CD1c-positive myeloid dendritic cell (primary cell): ENCODE data around the gene GMNN.
"Not testable (repeated sequence)": the region's sequence is repeated elsewhere in the genome, so short reads cannot be mapped to it uniquely, and the experiment has no call there.

Experiments
- DNase-seq: peaks from one replicate; pipeline ENCODE4 v3.0.0-alpha.2; 2016; ENCODE audit errors: extremely low spot score

GMNN gene

DNA sequence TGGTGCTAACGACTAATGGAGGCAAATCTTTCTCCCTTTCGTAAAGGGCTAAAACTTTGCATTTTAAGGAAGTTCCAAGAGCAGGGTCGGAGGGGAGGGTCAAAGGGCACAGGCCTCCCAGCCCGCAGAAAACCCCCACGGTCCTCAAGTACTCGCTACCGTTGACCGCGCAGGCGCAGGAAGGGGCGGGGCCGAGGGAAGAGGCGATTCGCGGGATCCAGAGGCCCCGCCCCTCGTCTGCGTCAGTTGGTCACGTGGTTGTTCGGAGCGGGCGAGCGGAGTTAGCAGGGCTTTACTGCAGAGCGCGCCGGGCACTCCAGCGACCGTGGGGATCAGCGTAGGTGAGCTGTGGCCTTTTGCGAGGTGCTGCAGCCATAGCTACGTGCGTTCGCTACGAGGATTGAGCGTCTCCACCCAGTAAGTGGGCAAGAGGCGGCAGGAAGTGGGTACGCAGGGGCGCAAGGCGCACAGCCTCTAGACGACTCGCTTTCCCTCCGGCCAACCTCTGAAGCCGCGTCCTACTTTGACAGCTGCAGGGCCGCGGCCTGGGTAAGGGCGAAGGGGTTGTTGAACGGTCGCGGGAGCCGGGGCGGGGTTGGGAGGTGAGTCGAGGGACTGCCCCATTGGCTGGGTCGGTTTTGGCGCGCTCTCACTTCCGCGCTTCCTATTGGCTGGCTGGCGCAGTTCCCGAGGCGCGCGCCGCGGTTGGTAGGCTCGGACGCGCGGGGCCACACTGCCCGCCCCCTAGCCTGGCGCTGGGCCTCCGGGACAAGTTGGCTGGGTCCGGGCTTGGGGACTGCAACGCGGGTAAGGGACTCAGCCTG is at the start of gene GMNN:
TSS of gene GMNN (plus strand) at position 242 of the 824 bp plus-strand sequence. CDS start 2,310 bp downstream, outside the sequence.
- peak; percentile 99 for DNase-seq

DNA sequence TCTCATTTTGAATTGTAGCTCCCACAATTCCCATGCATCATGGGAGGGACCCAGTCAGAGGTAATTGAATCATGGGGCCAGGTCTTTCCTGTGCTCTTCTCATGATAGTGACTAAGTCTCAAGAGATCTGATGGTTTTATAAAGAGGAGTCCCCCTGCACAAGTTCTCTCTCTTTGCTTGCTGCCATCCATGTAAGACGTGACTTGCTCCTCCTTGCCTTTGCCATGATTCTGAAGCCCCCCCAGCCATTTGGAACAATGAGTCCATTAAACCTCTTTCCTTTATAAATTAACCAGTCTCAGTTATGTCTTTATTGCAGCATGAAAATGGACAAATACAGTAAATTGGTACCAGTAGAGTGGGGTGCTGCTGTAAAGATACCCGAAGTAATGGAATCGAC is 44.1 kb upstream of the GMNN start:
- DNase-seq = not testable (repeated sequence)

DNA sequence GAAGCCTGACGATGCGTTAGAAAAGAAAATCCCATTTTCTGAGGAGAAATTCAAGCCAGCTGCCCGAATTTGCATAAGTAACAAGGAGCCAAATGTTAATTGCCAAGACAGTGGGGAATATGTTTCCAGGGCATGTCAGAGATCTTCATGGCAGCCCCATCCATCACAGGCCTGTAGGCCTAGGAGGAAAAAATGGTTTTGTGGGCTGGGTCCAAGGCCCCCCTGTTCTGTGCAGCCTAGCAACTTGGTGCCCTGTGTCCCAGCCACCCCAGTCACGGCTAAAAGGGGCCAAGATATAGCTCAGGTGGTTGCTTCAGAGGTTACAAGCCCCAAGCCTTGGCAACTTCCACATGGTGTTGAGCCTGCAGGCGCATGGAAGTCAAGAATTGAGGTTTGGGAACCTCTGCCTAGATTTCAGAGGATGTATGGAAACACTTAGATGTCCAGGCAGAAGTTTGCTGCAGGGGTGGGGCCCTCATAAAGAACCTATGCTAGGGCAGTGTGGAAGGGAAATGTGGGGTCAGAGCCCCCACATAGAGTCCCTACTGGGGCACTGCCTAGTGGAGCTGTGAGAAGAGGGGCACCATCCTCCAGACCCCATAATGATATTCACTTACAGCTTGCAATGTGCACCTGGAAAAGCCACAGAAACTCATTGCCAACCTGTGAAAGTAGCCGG is 43.1 kb upstream of the GMNN start:
- DNase-seq = not testable (repeated sequence)

DNA sequence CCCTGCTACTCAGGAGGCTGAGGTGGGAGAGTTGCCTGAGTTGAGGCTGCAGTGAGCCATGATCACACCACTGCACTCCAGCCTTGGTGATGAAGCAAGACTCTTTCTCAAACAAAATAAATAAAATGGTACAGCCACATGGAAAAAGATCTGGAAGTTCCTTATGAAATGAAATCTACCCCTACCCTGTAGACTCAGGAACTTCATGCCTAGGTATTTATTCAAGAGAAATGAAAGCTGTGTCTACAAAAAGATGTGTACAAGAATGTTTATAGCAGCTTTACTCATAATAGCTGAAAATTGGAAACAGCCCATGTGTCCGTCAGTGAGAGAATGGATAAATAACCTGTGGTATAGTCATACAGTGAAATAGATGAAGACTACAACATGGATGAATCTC is 40.6 kb upstream of the GMNN start:
- no peak for DNase-seq

DNA sequence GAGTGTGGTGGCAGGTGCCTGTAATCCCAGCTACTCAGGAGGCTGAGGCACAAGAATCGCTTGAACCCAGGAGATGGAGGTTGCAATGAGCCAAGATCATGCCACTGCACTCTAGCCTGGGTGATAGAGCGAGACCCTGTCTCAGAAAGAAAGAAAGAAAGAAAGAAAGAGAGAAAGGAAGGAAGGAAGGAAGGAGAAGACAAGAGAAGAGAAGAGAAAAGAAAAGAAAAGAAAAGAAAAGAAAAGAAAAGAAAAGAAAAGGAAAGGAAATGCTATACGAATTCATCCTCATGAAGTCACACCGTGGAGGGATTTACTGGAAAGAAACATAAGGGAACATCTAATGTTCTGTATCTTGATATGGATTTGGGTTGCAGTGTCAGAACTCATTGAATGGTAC is 40.0 kb upstream of the GMNN start:
- not testable (repeated sequence) for DNase-seq

DNA sequence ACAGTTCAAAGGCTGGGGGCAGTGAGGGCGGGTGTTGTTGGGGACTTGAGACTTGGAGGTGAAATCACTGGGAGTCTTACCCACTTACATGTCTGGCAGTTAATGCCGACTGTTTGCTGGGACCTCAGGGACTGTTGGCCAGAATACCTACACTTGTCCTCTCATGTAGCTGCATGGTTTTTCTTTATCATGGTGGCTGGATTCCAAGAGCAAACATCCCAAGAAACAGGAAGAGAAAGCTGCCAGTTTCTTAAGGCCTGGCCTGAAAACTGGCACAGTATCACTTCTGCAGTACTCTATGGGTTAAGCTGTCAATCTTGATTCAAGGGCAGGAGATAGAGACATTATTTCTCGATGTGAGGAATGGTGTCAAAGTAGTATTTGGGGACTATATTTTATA is 36.0 kb upstream of the GMNN start:
- peak; percentile 37 for DNase-seq

DNA sequence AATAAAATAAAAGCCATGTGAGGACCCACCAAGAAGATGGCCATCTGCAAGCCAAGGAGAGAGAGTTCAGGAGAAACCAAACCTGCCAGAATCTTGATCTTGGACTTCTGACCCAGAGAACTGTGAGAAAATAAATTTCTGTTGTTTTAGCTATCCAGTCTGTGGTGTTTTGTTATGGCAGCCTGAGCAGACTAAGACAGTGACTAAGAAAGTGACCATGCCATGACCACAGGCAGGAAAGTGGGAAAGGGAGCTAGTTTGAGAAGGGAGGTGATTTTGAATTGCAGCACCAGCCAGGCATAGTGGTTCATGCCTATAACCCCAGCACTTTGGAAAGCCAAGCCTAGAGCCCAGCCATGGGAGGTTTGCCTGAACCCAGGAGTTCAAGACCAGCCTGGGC is 33.9 kb upstream of the GMNN start:
- DNase-seq = no peak

DNA sequence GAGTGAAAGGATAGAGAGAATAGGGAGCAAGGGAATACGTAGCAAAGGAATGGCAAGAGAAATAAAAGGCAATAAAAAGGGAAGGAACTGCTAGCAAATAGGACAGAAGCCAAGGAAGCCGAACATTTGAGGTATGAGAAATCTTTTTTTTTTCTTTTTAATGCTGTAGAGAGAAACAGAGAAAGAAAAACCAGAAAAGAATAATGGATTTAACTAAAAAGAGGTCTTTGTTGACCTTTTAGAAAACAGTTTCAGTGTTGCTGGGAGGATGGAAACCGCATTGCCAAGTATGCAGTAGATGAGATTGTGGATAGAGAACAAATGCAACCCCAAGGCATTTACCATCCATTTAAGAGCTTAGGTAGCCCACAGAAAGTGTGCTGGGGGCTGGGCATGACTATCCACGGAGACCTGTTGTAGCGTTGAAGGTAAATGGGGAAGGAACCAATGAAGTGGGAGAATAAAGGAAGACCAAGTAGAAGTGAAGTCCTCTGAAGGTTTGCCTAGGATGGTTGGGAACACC is 32.5 kb upstream of the GMNN start:
- no peak for DNase-seq

DNA sequence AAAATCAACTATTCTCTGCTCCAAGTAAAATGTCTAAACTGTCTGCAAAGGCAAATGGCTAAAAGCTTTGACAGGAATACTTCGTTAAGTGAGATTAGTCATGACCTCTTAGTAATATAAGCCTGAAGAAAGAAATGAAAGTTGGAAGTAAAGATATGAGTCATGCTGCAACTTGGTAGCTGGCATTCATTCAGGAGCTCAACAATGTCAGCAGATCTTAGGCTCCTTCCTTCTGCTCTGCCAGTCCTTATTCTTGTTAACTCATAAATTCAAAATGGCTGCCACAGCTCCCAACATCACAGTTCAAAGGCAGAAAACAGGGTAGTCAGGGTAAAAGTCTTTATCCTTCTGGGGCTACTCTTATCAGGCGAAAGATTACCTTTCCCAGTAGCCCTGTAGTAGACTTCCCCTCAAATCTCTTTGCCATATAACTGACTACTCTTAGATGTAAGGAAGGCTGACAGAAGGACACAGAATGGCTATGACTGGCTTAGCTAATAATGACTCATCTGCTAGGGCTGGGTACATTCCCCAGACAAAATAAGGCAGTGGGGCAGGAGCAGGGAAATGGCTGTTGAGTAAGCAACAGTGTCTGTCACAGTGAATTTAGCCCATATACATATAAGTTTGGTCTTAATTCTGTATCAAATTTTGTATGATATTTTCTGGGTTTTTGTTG is 31.3 kb upstream of the GMNN start:
- peak; percentile 89 for DNase-seq

DNA sequence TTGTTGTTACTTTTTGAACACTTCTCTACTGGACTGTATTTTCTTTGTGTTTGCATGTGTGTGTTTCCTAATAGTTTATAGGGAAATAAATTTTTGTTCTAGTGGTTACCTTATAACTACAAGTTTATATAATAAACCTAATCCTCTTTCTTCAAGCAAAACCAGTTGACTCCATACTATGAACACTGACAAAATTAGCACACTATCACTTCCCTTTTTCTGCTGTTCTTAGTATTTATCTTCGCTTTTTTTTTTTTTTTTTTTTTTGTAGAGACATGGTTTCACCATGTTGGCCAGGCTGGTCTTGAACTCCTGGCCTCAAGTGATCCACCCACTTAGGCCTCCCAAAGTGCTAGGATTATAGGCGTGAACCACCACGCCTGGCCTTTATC is 30.8 kb upstream of the GMNN start:
- peak; percentile 70 for DNase-seq

DNA sequence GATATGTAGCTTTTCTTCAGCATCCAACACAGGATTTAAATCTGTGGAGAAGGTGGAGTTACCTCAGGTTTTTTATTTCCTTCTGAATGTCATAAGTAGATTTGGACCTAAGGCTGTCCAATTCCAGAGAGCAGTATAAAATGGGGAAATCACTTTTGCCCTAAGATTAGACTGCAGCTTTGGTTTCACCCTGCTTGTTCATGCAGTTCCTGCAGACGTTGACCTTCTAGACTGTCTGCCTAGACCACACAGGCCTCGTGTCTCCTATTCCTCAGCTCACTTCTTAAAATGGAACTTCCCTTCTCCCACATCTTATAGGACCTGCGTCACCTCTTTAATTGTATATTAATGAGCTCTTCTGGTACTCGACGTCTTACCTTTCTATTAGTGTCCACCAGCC is 29.8 kb upstream of the GMNN start:
- peak; percentile 85 for DNase-seq

DNA sequence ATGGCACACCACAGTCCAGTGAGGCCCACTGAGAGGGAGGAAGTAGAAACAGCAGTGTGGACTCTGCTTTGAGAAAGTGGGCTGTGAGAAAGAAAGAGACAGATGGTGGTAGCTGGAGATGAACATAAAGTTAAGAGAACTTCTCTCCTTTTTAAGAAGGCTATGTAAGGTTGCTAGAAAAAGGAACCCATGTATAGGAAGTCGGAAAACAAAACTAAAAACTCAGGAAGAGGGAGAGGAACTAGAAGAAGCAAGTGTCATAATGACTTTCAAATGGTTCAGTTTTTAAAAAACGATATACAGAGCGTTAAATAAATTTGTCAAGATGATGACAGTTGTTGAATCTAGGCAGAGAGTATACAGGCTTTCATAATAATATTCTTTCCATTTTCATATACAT is 25.4 kb upstream of the GMNN start:
- DNase-seq = peak; percentile 67

DNA sequence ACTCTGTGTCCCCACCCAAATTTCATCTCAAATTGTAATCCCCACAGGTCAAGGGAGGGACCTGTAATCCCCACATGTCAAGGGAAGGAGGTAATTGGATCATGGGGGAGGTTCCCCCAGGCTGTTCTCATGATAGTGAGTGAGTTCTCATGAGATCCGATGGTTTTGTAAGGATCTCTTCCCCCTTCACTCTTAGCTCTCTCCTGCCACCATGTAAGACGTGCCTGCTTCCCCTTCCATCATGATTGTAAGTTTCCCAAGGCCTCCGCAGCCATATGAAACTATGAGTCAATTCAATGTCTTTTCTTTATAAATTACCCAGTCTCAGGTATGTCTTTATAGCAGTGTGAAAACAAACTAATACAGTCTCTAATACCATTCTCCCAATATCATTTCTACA is 23.9 kb upstream of the GMNN start:
- DNase-seq = not testable (repeated sequence)

DNA sequence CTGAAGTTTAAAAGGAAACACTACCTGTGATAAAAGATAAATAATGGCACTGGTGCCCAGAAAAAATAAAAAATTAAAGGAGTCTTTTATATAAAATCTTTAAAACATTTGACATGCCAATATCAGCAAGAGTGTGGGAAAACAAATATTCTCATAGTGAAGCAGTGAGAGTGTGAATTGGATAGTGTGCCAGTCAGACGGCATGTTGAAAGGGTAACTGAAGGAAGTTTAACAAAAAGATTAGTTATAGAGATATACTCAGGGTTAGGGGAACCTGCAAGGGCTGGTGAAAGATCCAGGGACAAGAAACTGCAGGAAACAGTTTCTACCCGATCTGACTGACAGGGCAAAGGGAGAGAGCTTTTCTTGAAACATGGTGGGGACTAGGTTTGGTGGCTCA is 22.2 kb upstream of the GMNN start:
- no peak for DNase-seq

DNA sequence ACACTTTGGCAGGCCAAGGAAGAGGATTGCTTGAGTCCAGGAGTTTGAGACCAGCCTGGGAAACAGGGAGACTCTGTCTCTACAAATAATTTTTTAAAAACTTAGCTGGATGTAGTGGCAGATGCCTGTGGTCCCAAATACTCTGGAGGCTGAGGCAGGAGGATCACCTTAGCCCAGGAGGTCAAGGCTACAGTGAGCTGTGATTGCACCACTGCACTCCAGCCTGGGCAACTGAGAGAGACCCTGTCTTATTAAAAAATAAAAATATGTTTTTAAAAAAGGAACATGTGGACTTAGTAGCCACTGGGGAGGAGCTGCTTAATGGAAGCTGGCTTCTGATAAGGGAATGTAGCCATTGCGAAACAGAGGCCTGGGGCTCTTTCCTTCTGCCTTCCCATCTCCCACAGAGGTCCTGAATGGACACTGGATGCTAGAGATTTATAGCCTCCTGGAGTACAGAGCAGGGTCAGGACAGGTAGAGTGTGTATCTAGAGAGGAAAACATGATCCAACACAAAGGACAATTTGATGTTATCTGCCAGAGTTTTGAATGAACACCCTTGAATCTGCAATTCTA is 21.7 kb upstream of the GMNN start:
- no peak for DNase-seq

DNA sequence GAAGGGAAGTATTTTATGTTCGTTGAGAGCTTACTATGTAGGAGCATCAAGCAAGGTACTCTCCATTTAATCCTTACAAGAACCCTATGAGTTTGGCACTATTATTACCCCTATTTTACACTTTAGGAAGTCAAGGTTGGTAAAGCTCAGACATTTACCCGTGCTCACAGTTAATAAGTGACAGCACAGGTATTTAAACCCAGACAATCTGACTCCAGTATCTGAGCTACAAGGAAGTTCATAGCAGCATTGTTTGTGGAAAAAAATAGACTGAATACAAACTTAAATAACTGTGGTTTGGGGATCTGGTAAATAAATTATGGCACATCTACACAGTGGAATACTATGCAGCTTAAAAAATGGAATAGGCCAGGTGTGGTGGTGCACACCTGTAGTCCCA is 21.2 kb upstream of the GMNN start:
- no peak for DNase-seq

DNA sequence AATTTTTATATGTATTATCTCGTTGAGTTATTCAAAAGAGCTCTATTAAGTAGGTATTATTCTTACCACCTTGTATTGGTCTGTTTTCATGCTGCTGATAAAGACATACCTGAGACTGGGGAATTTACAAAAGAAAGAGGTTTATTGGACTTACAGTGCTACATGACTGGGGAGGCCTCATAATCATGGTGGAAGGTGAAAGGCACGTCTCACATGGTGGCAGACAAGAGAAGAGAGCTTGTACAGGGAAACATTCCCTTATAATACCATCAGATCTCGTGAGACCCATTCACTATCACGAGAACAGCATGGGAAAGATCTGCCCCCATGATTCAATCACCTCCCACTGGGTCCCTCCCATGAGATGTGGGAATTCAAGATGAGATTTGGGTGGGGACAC is 20.4 kb upstream of the GMNN start:
- DNase-seq = not testable (repeated sequence)

DNA sequence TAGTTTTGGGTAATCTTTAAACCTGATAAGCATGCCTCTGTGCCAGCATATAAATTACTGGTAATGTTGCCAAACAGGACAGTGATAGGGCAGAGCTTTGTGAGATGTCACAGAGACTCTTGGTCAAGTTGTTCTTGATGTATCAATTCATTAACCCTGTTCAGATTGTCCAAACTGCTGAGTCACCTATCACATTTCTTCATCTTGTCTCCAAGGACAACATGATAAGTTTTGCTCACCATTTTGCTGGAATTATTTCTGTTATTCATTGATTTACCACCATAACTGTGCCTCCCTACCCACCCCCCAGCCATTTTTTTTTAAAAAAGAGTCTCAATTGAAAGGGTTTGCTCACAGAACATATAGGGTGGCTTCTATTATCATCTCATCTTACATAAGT is 19.5 kb upstream of the GMNN start:
- DNase-seq = no peak

DNA sequence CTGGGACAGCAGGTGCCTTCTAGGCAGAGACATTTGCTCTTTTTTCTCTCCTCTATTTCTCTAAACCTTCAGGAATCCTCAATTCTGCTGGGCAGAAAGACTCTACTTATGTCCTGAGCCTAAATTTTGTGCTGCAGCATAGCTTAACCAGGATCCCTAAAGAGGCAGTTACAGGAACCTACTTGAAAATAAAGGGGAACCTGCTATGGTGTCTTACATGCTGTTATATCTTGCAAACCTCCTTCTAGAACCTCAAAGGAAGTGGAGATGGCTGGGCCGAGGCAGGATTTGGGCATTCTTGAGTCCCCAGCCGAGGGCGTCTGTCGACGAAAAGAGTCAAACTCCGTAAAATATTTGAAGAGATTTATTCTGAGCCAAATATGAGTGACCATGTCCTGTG is 17.1 kb upstream of the GMNN start:
- DNase-seq = peak; percentile 40

DNA sequence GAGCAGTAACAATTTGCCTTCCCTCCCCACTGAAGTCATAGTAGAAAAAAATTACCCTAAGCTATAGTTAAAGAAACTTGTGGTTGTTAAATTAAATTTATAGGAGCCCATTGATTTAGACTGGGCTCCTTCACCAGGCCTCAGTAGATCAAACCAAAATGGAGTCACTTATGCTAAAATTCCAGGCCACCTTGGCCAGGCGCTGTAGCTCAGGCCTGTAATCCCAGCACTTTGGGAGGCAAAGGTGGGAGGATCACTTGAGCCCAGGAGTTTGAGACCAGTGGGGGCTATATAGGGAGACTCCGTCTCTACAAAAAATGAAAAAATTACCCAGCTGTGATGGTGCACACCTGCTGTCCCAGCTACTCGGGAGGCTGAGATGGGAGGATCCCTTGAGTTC is 15.0 kb upstream of the GMNN start:
- no peak for DNase-seq

DNA sequence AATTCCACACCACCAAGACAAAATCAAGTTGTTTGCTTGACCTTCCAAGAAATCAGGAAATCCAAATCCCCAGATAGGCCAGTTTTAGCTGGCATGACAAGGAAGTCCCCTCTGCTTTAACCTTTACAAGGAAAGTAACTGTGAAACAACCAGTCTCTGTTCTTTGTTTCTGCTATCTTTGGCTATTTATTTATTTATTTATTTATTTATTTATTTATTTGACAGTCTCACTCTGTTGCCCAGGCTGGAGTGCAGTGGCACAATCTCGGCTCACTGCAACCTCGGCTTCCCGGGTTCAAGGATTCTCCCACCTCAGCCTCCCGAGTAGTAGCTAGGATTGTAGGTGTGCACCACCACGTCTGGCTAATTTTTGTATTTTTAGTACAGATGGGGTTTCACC is 14.5 kb upstream of the GMNN start:
- no peak for DNase-seq

DNA sequence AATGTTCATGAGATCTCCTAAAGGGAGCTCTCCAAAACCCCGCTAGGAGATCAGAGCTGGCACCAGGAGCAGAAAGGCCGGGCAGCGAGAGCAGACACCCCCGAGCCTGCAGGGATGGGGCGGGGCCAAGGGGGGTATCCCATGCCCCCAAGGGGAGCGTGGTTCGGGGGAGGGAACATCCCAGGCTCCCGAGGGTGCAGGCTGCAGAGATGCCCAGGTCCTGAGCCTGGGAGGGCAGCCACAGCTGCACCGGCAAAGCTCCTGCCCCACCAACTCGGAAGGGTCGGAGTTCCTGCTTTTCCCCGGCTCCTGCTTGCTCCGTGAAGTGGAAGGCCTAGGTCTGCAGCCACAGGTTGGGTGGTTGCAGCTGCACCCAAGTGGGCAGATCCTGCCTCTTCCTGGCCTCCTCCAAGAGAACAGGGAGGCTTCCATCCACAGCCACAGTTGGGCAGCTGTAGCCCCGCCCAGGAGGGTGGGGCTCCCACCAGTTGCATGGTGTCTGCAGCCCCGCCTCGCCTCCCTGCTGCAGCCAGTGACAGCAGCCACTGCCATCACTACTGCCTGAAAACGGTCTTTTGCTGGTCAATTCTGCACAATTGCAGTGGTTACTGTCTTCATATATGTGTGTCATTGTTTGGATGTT is 13.4 kb upstream of the GMNN start:
- DNase-seq = no peak
